ENCODE measurements around the gene CSTPP1. TPM values are rescaled to one million over a fixed set of nuclear protein-coding genes. Genes with fewer than 3 reads are reported as not detected.

CSTPP1 gene
- total and polyA plus RNA-seq, 2 donors (not counting 1 experiment from before 2014, with no cell fraction given): 11.5 to 29.0 TPM

DNA sequence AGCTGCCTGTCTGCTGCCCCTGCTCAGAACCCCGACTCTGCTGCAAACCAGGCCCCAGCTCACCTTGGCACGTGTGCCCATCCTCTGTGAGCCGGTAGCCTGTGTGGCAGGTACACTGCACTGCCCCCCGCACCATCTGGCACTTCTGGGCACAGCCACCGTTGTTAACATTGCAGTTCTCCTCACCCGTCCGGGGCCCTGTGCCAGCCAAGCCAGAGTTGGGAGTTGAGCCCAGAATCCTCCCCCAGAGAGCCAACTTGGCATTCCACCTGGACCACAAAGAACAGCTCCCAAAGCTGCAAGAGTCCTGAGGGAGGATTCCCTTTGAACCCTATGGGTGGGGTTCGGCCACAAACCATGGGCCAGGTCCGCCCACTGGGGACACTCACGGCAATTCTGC is 40.7 kb upstream of the CSTPP1 start:
- POLR2A ChIA-PET: no interaction called here
- no peak overlapping the region for H3K4me3 ChIP-seq (ENCODE audit: control extremely low read depth in 1 of 5, extremely low read depth in 1 of 5, insufficient read depth in 1 of 5, low read depth in 2 of 5, low read length in 4 of 5)
- no peaks in the 10 kb centered on the region for H3K27me3 ChIP-seq (replicated peaks in 1 of 4; ENCODE audit: control extremely low read depth in 1 of 4, control insufficient read depth in 3 of 4, insufficient read depth in 4 of 4, low read length in 3 of 4)
- H2AFZ ChIP-seq (ENCODE audit: insufficient read depth, low read depth, low read length, poor library complexity, severe bottlenecking): no peak overlapping the region
- no peaks in the 10 kb centered on the region for H3K36me3 ChIP-seq (replicated peaks in 1 of 2; ENCODE audit: control extremely low read depth in 1 of 2, control insufficient read depth in 1 of 2, extremely low read depth in 1 of 2, insufficient read depth in 2 of 2, low read length in 1 of 2)
- Mint-ChIP-seq H3K27me3 (no peaks in the 10 kb centered on the region), H3K4me3 (no peak overlapping the region), H3K4me1 (no peaks in the 10 kb centered on the region), H3K27ac (no peak overlapping the region), H3K9me3 (ENCODE audit: insufficient read depth) (no peaks in the 10 kb centered on the region)
- no peaks in the 10 kb centered on the region for H3K79me2 ChIP-seq (ENCODE audit: control insufficient read depth, insufficient read depth, low read length)
- H3K27ac ChIP-seq (ENCODE audit: low read length in 2 of 2): no peak overlapping the region
- H4K20me1 ChIP-seq (ENCODE audit: control insufficient read depth, insufficient read depth, low read length, poor library complexity, severe bottlenecking): no peaks in the 10 kb centered on the region
- TF ChIP-seq, protein P1, sequence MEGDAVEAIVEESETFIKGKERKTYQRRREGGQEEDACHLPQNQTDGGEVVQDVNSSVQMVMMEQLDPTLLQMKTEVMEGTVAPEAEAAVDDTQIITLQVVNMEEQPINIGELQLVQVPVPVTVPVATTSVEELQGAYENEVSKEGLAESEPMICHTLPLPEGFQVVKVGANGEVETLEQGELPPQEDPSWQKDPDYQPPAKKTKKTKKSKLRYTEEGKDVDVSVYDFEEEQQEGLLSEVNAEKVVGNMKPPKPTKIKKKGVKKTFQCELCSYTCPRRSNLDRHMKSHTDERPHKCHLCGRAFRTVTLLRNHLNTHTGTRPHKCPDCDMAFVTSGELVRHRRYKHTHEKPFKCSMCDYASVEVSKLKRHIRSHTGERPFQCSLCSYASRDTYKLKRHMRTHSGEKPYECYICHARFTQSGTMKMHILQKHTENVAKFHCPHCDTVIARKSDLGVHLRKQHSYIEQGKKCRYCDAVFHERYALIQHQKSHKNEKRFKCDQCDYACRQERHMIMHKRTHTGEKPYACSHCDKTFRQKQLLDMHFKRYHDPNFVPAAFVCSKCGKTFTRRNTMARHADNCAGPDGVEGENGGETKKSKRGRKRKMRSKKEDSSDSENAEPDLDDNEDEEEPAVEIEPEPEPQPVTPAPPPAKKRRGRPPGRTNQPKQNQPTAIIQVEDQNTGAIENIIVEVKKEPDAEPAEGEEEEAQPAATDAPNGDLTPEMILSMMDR (IDR thresholded peaks at IDR 0.05): no peak
- TF ChIP-seq EZH2 (IDR thresholded peaks at IDR 0.05; ENCODE audit: borderline replicate concordance, insufficient read depth, low read depth, low read length, poor library complexity, severe bottlenecking): no peak
- ATAC-seq (ENCODE audit: low read depth) (no peak), DNase-seq (no peak)
- no peak overlapping the region for H3K4me2 ChIP-seq (replicated peaks; ENCODE audit: low read depth, low read length, poor library complexity, severe bottlenecking)
- no peak overlapping the region for H3K9ac ChIP-seq (ENCODE audit: low read length)
- H3K4me1 ChIP-seq (ENCODE audit: control insufficient read depth in 2 of 2, insufficient read depth in 2 of 2, low read length in 2 of 2): no peaks in the 10 kb centered on the region
- H3K9me3 ChIP-seq (ENCODE audit: control extremely low read depth in 1 of 3, control insufficient read depth in 2 of 3, insufficient read depth in 1 of 3, low read length in 2 of 3): no peaks in the 10 kb centered on the region
- intact Hi-C loops (cut with micrococcal nuclease): no loop called here
- CTCF ChIA-PET: interaction anchor here (1.0 to 3.3 kb wide), 3 partner anchors 8 to 265 kb away, joined by 3 to 16 read pairs (median 5); no protein-coding TSS in a partner anchor
- 93% methylated on average over 10 of the region's 10 CpGs for WGBS (ENCODE audit: insufficient coverage)

DNA sequence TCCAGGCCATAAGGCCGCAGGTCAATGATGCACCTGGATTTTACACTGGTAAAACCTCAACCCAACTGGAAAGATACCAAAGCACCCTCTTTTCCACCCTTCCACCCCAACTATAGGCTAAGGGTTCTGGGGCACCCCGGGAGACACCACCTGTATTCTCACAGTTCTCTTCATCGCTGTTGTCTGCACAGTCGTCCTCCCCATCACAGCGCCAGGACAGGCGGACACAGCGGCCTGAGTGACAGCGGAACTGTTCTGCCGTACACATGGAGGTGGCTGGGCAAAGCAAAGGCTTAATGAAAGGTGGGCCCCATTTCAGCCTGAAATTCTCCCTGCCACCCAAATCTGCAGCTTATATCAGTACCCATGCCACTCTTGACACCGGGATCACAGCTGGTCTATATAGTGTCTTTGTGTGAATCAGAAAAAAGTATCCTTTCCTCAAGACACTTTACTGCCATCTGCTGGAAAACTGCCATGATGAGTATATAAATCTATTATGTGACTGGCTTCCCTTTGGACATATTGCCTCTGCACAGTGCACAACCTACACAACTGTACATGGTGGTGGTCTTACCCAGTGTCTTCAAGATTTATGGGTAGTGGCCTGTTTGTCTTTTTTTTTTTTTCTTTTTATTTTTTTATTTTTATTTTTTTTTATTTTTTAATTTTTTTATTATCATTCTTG is 39.7 kb upstream of the CSTPP1 start:
- Mint-ChIP-seq H3K9me3 (ENCODE audit: insufficient read depth) (no peaks in the 10 kb centered on the region), H3K4me1 (no peaks in the 10 kb centered on the region), H3K4me3 (no peak overlapping the region), H3K27ac (no peak overlapping the region), H3K27me3 (peaks cover 6% of the 10 kb centered on the region)
- no peak for TF ChIP-seq EZH2 (IDR thresholded peaks at IDR 0.05; ENCODE audit: borderline replicate concordance, insufficient read depth, low read depth, low read length, poor library complexity, severe bottlenecking)
- Histone ChIP-seq H3K4me3 (ENCODE audit: control extremely low read depth in 1 of 5, extremely low read depth in 1 of 5, insufficient read depth in 1 of 5, low read depth in 2 of 5, low read length in 4 of 5) (no peak overlapping the region), H3K27ac (ENCODE audit: low read length in 2 of 2) (no peak overlapping the region), H3K4me2 (replicated peaks; ENCODE audit: low read depth, low read length, poor library complexity, severe bottlenecking) (no peak overlapping the region), H3K4me1 (ENCODE audit: control insufficient read depth in 2 of 2, insufficient read depth in 2 of 2, low read length in 2 of 2) (no peaks in the 10 kb centered on the region), H2AFZ (ENCODE audit: insufficient read depth, low read depth, low read length, poor library complexity, severe bottlenecking) (no peak overlapping the region), H3K79me2 (ENCODE audit: control insufficient read depth, insufficient read depth, low read length) (no peaks in the 10 kb centered on the region), H3K36me3 (replicated peaks in 1 of 2; ENCODE audit: control extremely low read depth in 1 of 2, control insufficient read depth in 1 of 2, extremely low read depth in 1 of 2, insufficient read depth in 2 of 2, low read length in 1 of 2) (no peaks in the 10 kb centered on the region), H4K20me1 (ENCODE audit: control insufficient read depth, insufficient read depth, low read length, poor library complexity, severe bottlenecking) (no peaks in the 10 kb centered on the region), H3K9me3 (ENCODE audit: control extremely low read depth in 1 of 3, control insufficient read depth in 2 of 3, insufficient read depth in 1 of 3, low read length in 2 of 3) (no peaks in the 10 kb centered on the region), H3K9ac (ENCODE audit: low read length) (no peak overlapping the region), H3K27me3 (replicated peaks in 1 of 4; ENCODE audit: control extremely low read depth in 1 of 4, control insufficient read depth in 3 of 4, insufficient read depth in 4 of 4, low read length in 3 of 4) (no peaks in the 10 kb centered on the region)
- DNase-seq (no peak), ATAC-seq (ENCODE audit: low read depth) (no peak)
- 94% methylated on average over 7 of the region's 10 CpGs for WGBS (ENCODE audit: insufficient coverage)
- POLR2A ChIA-PET: no interaction called here
- CTCF ChIA-PET: interaction anchor here (0.5 to 3.3 kb wide), 2 partner anchors 257 to 413 kb away, joined by 6 to 16 read pairs; no protein-coding TSS in a partner anchor
- intact Hi-C loops (cut with micrococcal nuclease): no loop called here
